Smooth muscle cell (in vitro differentiated cells): Measurements from ENCODE around the gene DPP6. TPM values are rescaled to one million over a fixed set of nuclear protein-coding genes. Genes with fewer than 3 reads are reported as not detected.
A peak's percentile ranks its signal among the peaks of the same experiment; 100 is the strongest.

Experiments
- DNase-seq: peaks from one replicate; lab custom pipeline; 2025; ENCODE audit not compliant: unreplicated experiment; lab: John Stamatoyannopoulos, UW
- H2AFZ ChIP-seq: fragments of 200-600 bp; sonication (generic); 2 replicates; pipeline ENCODE4 v1.6.0; 2016; ENCODE audit warnings: antibody characterized with exemption, low read depth, mild to moderate bottlenecking
- H3F3A ChIP-seq: fragments of 200-600 bp; sonication (generic); 2 replicates; pipeline ENCODE4 v1.6.0; 2017; ENCODE audit warnings: antibody characterized with exemption, low read depth
- H3K27ac ChIP-seq: fragments of 200-600 bp; sonication (generic); 2 replicates; pipeline ENCODE4 v1.5.1; 2016; ENCODE audit warnings: low read depth, mild to moderate bottlenecking
- H3K27me3 ChIP-seq: fragments of 200-600 bp; sonication (generic); 2 replicates; pipeline ENCODE4 v1.6.1; 2016; ENCODE audit warnings: low read depth, mild to moderate bottlenecking
- H3K36me3 ChIP-seq: fragments of 200-600 bp; sonication (generic); 2 replicates; pipeline ENCODE4 v1.5.1; 2016; ENCODE audit warnings: low read depth
- H3K4me1 ChIP-seq: fragments of 200-600 bp; sonication (generic); 2 replicates; pipeline ENCODE4 v1.5.1; 2016; ENCODE audit warnings: low read depth
- H3K4me2 ChIP-seq: fragments of 200-600 bp; sonication (generic); 2 replicates; pipeline ENCODE4 v1.6.0; 2016; ENCODE audit warnings: mild to moderate bottlenecking
- H3K4me3 ChIP-seq: fragments of 200-600 bp; sonication (generic); 2 replicates; pipeline ENCODE4 v1.5.1; 2016; ENCODE audit warnings: mild to moderate bottlenecking
- H3K79me2 ChIP-seq: fragments of 200-600 bp; sonication (generic); 2 replicates; pipeline ENCODE4 v1.6.0; 2016; ENCODE audit warnings: low read depth, mild to moderate bottlenecking
- H3K9ac ChIP-seq: fragments of 200-600 bp; sonication (generic); 2 replicates; pipeline ENCODE4 v1.6.0; 2016; ENCODE audit warnings: low read depth
- H3K9me3 ChIP-seq: fragments of 200-600 bp; sonication (generic); replicated peaks from 2 replicates; pipeline ENCODE4 v1.5.1; 2016; ENCODE audit warnings: low read depth
- H4K20me1 ChIP-seq: fragments of 200-600 bp; sonication (generic); 2 replicates; pipeline ENCODE4 v1.6.0; 2016; ENCODE audit warnings: low read depth
- CTCF ChIP-seq: fragments of 200-600 bp; sonication (generic); IDR thresholded peaks from 2 replicates; pipeline ENCODE4 v1.5.1; 2017; ENCODE audit warnings: borderline replicate concordance, mild to moderate bottlenecking, antibody characterized with exemption; ENCODE audit not compliant: insufficient read depth, poor library complexity, severe bottlenecking
- WGBS: methylation state at CpG from one replicate; pipeline ENCODE4 v1.1.7; 2016; ENCODE audit warnings: low lambda C conversion rate; 5-methylcytosine and 5-hydroxymethylcytosine counted together
- polyA plus RNA-seq: library from polyadenylated mRNA; unstranded; fragments of >200 nt; fragmentation: Nextera tagmentation; extraction: Ambion mirVana; gene quantifications from 2 replicates; pipeline ENCODE4 v1.2.1, GENCODE V29; 2016
- total RNA-seq: library from RNA; depleted of rRNA; stranded (reverse); fragments of >200 nt; gene quantifications from 2 replicates; pipeline ENCODE4 v1.2.3, GENCODE V29; 2014

DPP6 gene
- total and polyA plus RNA-seq, 2 experiments from 2014 or later = 0.72 TPM; not detected in 1

DNA sequence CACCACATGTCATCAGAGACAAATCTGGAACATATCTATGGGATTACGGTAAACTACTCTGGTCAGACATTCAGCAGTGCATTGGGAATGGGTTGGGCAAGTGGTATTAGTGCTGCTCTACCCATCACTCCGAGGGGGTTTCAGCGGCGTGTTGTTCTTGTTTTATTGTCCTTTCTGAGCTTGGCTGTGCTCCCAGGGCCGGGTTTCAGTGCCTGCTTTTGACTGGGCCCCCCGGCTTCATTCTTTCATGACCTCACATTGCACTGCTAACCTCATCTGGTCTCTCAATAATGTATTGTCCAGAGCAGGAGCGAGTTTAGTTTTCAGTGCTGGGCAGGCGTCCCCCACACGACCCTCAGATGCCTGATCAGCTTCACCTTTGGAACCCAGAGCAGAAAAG lies 586.1 kb downstream of the DPP6 start:
- WGBS = 84% methylated on average over 9 of the region's 9 CpGs
- DNase-seq = no peak
- H2AFZ ChIP-seq = no peak overlapping the region

DNA sequence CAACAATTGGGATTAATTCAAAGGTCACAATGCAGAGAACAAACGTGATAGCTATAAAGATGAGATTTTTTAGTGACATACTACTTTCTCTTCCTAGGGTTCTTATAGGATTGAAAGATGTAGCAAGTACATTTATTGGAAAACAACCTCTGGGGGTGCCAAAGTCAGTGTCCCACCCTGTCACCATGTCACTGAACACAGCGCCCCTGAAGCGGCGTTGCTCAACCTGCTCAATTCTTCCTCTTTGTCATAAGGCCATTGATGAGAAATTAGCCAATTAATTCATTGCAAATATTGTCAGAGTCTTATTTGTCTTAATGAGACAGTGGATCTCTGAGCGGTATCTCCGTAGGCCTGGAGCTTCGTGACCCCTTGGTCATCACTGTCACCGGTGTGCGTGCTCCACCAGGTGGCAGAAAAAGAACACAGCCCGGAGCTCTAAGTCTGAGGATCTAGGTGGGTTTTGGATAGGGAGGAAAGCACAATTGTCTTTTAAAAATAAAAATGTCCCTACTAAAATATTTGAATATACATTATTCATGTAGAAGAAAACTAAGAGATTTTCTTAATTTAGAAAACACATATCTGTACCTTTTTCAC lies 588.2 kb downstream of the DPP6 start:
- H3K4me3 ChIP-seq = no peak overlapping the region
- no peaks in the 10 kb centered on the region for H4K20me1 ChIP-seq
- no peaks in the 10 kb centered on the region for H3K9me3 ChIP-seq
- no peak overlapping the region for H3K4me2 ChIP-seq
- no peaks in the 10 kb centered on the region for H3K27me3 ChIP-seq
- H2AFZ ChIP-seq = no peak overlapping the region
- H3K27ac ChIP-seq = no peak overlapping the region
- H3F3A ChIP-seq = no peaks in the 10 kb centered on the region
- WGBS = 48% methylated on average over 10 of the region's 10 CpGs
- no peaks in the 10 kb centered on the region for H3K79me2 ChIP-seq
- H3K4me1 ChIP-seq = no peaks in the 10 kb centered on the region
- H3K9ac ChIP-seq = no peak overlapping the region
- peak; percentile 17 for TF ChIP-seq CTCF
- no peak for DNase-seq
- H3K36me3 ChIP-seq = no peaks in the 10 kb centered on the region

More for the DNA sequence above, 586.1 kb downstream of the DPP6 start:
- Histone ChIP-seq H3K4me1 (no peaks in the 10 kb centered on the region), H3F3A (no peaks in the 10 kb centered on the region), H3K27ac (no peak overlapping the region), H3K27me3 (no peaks in the 10 kb centered on the region), H3K79me2 (no peaks in the 10 kb centered on the region), H3K36me3 (no peaks in the 10 kb centered on the region), H3K9ac (no peak overlapping the region), H3K9me3 (no peaks in the 10 kb centered on the region), H3K4me2 (no peak overlapping the region), H4K20me1 (no peaks in the 10 kb centered on the region), H3K4me3 (no peak overlapping the region)
- TF ChIP-seq CTCF = no peak

DNA sequence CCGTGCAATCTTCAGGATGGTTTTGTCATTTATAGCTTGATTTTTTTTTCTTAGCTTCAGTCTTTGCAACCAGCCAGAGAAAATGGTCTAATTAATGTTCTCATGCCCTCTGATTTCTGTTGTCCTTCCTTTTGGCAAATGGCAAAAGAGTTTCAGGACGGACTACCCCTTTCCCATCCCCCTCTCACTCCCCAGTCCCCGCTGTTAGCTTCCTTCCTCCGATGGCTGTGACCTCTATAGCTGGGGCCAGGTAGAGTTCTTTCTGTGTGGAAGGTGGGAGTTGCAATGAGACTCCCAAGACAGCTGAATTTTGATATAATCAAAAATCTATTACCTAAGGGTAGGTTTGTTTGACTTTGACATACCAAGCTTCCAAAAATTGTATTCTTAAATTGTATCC lies 588.7 kb downstream of the DPP6 start:
- H3K9ac ChIP-seq = no peak overlapping the region
- TF ChIP-seq CTCF = no peak
- WGBS = 62% methylated on average over 4 of the region's 4 CpGs
- no peaks in the 10 kb centered on the region for H3F3A ChIP-seq
- H2AFZ ChIP-seq = no peak overlapping the region
- H3K9me3 ChIP-seq = no peaks in the 10 kb centered on the region
- no peaks in the 10 kb centered on the region for H4K20me1 ChIP-seq
- no peak overlapping the region for H3K4me3 ChIP-seq
- no peak overlapping the region for H3K4me2 ChIP-seq
- no peaks in the 10 kb centered on the region for H3K79me2 ChIP-seq
- H3K4me1 ChIP-seq = no peaks in the 10 kb centered on the region
- DNase-seq = no peak
- no peak overlapping the region for H3K27ac ChIP-seq
- no peaks in the 10 kb centered on the region for H3K27me3 ChIP-seq
- no peaks in the 10 kb centered on the region for H3K36me3 ChIP-seq

- Histone ChIP-seq H2AFZ (no peak overlapping the region), H3K79me2 (no peaks in the 10 kb centered on the region), H3F3A (no peaks in the 10 kb centered on the region), H3K27ac (no peak overlapping the region), H3K27me3 (no peaks in the 10 kb centered on the region), H3K4me2 (no peak overlapping the region), H3K4me1 (no peaks in the 10 kb centered on the region), H3K36me3 (no peaks in the 10 kb centered on the region), H3K9ac (no peak overlapping the region), H3K9me3 (no peaks in the 10 kb centered on the region), H4K20me1 (no peaks in the 10 kb centered on the region), H3K4me3 (no peak overlapping the region)
- 84% methylated on average over 3 of the region's 3 CpGs for WGBS
- no peak for TF ChIP-seq CTCF
- no peak for DNase-seq
Observed at GRCh38 chr7:154644366-154644765, 592.2 kb downstream of the DPP6 start.
